Endothelial cell of umbilical vein (primary cell): ENCODE results near the gene KRT6A. TPM values are rescaled to one million over a fixed set of nuclear protein-coding genes. Genes with fewer than 3 reads are reported as not detected.

Experiments used
- BruUV-seq: library from RNA; stranded (reverse); fragments of 400-500 nt; replicated peaks from 2 replicates; lab custom pipeline; 2021; lab: Mats Ljungman, UMichigan
- CTCF ChIA-PET: fragments of 300-600, 350-600 bp; sonication (Branson Sonifier 250); formaldehyde crosslinking; loops from one replicate; lab custom pipeline; 2021; ENCODE audit warnings: antibody characterized with exemption, inconsistent platforms; lab: Charles Lee
- POLR2A ChIA-PET: fragments of 300-600, 350-600 bp; sonication (Branson Sonifier 250); formaldehyde crosslinking; loops from one replicate; lab custom pipeline; 2021; ENCODE audit warnings: antibody characterized with exemption, inconsistent platforms; lab: Charles Lee
- DNase-seq: peaks from one replicate; pipeline ENCODE4 v3.0.0-alpha.2; 2011; ENCODE audit warnings: low read depth, low spot score
- FAIRE-seq: peaks from 2 replicates; lab custom pipeline; 2011; peaks lifted over from hg19 to GRCh38; lab: Jason Lieb, UNC
- H2AFZ ChIP-seq: 2 replicates; pipeline ENCODE4 v1.6.0; 2012; ENCODE audit warnings: low read depth, low read length, control low read depth, inconsistent platforms
- H3K27ac ChIP-seq: 2 replicates; pipeline ENCODE4 v1.5.1; 2011; ENCODE audit warnings: low read depth, mild to moderate bottlenecking, control low read depth, low read length, moderate library complexity; ENCODE audit not compliant: insufficient read depth
- H3K27me3 ChIP-seq, 2 experiments: 2 replicates each; pipeline versions ENCODE4 v1.6.0 to v1.6.1; 2011; ENCODE audit warnings: low read length in 2 of 2, mixed read lengths in 1 of 2; ENCODE audit not compliant: control insufficient read depth in 2 of 2, insufficient read depth in 2 of 2
- H3K36me3 ChIP-seq, 2 experiments: 2 replicates in 1 of 2; 3 replicates in 1 of 2; pipeline ENCODE4 v1.5.1; 2011; ENCODE audit warnings: low read length in 2 of 2, mild to moderate bottlenecking in 1 of 2, moderate library complexity in 1 of 2; ENCODE audit not compliant: control insufficient read depth in 2 of 2, insufficient read depth in 2 of 2; ENCODE audit errors: extremely low read depth in 1 of 2
- H3K4me1 ChIP-seq: 3 replicates; pipeline ENCODE4 v1.5.1; 2011; ENCODE audit warnings: mild to moderate bottlenecking, low read length; ENCODE audit not compliant: control insufficient read depth, insufficient read depth; ENCODE audit errors: extremely low read depth
- H3K4me2 ChIP-seq: 2 replicates; pipeline ENCODE4 v1.6.1; 2011; ENCODE audit warnings: low read length, control low read depth, mixed read lengths; ENCODE audit not compliant: insufficient read depth
- H3K4me3 ChIP-seq, 3 experiments: fragments of 200-600 bp in 1 of 3; sonication (generic), shearing (Covaris generic) in 1 of 3; replicated peaks in 1 of 3; 2 replicates each; pipeline ENCODE4 v1.5.1; 2011 to 2016; ENCODE audit warnings: control low read depth in 3 of 3, low read length in 3 of 3, mild to moderate bottlenecking in 2 of 3, inconsistent platforms in 1 of 3, low read depth in 1 of 3, moderate library complexity in 1 of 3; ENCODE audit not compliant: insufficient read depth in 1 of 3
- H3K79me2 ChIP-seq: 2 replicates; pipeline ENCODE4 v1.6.0; 2012; ENCODE audit warnings: low read length, inconsistent platforms; ENCODE audit not compliant: control insufficient read depth, insufficient read depth
- H3K9ac ChIP-seq: replicated peaks from 2 replicates; pipeline ENCODE3; 2011; ENCODE audit warnings: low read length, control low read depth; ENCODE audit not compliant: insufficient read depth; ENCODE audit errors: extremely low read depth
- H3K9me1 ChIP-seq: replicated peaks from 3 replicates; pipeline ENCODE4 v1.6.0; 2011; ENCODE audit warnings: mild to moderate bottlenecking, low read length; ENCODE audit not compliant: control insufficient read depth, insufficient read depth; ENCODE audit errors: extremely low read depth
- H3K9me3 ChIP-seq: replicated peaks from 2 replicates; pipeline ENCODE4 v1.5.1; 2012; ENCODE audit warnings: low read length, inconsistent platforms; ENCODE audit not compliant: control insufficient read depth, insufficient read depth
- H4K20me1 ChIP-seq: replicated peaks from 2 replicates; pipeline ENCODE3; 2011; ENCODE audit warnings: mild to moderate bottlenecking, low read length; ENCODE audit not compliant: control insufficient read depth, insufficient read depth; ENCODE audit errors: extremely low read depth
- CTCF ChIP-seq, 2 donors: IDR thresholded peaks; 1 replicate in 1 of 2; 2 replicates in 1 of 2; pipeline ENCODE4 v1.5.1; 2011; ENCODE audit warnings: low read length in 2 of 2, mild to moderate bottlenecking in 2 of 2, moderate library complexity in 2 of 2, control low read depth in 1 of 2, inconsistent platforms in 1 of 2, low read depth in 1 of 2; ENCODE audit not compliant: insufficient read depth in 1 of 2; ENCODE audit errors: extremely low read depth in 1 of 2
- EZH2 ChIP-seq: IDR thresholded peaks from 2 replicates; pipeline ENCODE4 v1.6.1; 2012; ENCODE audit warnings: borderline replicate concordance, low read depth, mild to moderate bottlenecking, moderate library complexity, low read length, inconsistent platforms; ENCODE audit not compliant: severe bottlenecking
- FOS ChIP-seq: IDR thresholded peaks from 2 replicates; pipeline ENCODE4 v1.6.1; 2011; ENCODE audit warnings: mild to moderate bottlenecking, low read length, moderate library complexity, borderline replicate concordance; ENCODE audit not compliant: insufficient read depth
- GATA2 ChIP-seq: IDR thresholded peaks from 2 replicates; pipeline ENCODE4 v1.7.0; 2011; ENCODE audit warnings: low read depth, mild to moderate bottlenecking, moderate library complexity, mixed read lengths, low read length; ENCODE audit not compliant: insufficient read length, insufficient read depth
- JUN ChIP-seq: IDR thresholded peaks from 2 replicates; pipeline ENCODE4 v1.6.1; 2011; ENCODE audit warnings: borderline replicate concordance, low read depth; ENCODE audit not compliant: insufficient read length, insufficient read depth
- MAX ChIP-seq: IDR thresholded peaks from 2 replicates; pipeline ENCODE4 v1.6.1; 2011; ENCODE audit not compliant: insufficient read depth, insufficient read length
- MYC ChIP-seq: IDR thresholded peaks from one replicate; pipeline ENCODE4 v1.6.1; 2011; ENCODE audit warnings: mild to moderate bottlenecking, low read depth, low read length
- POLR2A ChIP-seq: IDR thresholded peaks from 2 replicates; pipeline ENCODE4 v1.6.1; 2012; ENCODE audit warnings: low read depth, mild to moderate bottlenecking, control low read depth, low read length
- POLR2AphosphoS5 ChIP-seq: IDR thresholded peaks from 2 replicates; pipeline ENCODE4 v1.6.1; 2012; ENCODE audit warnings: low read depth, mild to moderate bottlenecking, control low read depth, low read length, moderate library complexity; ENCODE audit not compliant: insufficient read depth
- dilution Hi-C: fragments of 300-500 bp; cut with MboI; formaldehyde crosslinking; loops from one replicate; pipeline ENCODE4 v1.15.0; 2019; ENCODE audit warnings: low sequenced_read_pairs; ENCODE audit not compliant: extremely low pct_ligation_motif_present
- intact Hi-C: fragments of 100-400 bp; cut with micrococcal nuclease; formaldehyde crosslinking; loops from one replicate; pipeline ENCODE4 v1.10.0; 2022
- polyA plus RNA-seq, 4 experiments: library from polyadenylated mRNA; depleted of rRNA in 3 of 4; stranded (reverse) in 3 of 4; unstranded in 1 of 4; fragments of >200 nt; gene quantifications; 2 replicates each; pipeline versions ENCODE4 v1.2.1 to v1.2.3, GENCODE V29; 2011 to 2012; ENCODE audit warnings: missing spikeins in 1 of 4
- total RNA-seq: library from RNA; stranded (reverse); gene quantifications from 2 replicates; pipeline ENCODE4 v1.2.3, GENCODE V29; 2021

Gene KRT6A
- total and polyA plus RNA-seq, 2 donors (not counting 3 experiments of a cell fraction or from before 2014, with no cell fraction given), result 0.64 TPM; not detected in 1

- dilution Hi-C loops, result no loop called here
- POLR2A ChIA-PET, result no interaction called here
These were observed 46.6 kb downstream of the KRT6A start for GRCh38 chr12:52446367-52447045.

More at GRCh38 chr12:52446367-52447045, 46.6 kb downstream of the KRT6A start:
- intact Hi-C loops, result no loop called here
- no peak for DNase-seq
- H3K4me1 ChIP-seq, result no peaks in the 10 kb centered on the region
- no TSS peak for BruUV-seq
- no peak overlapping the region for H2AFZ ChIP-seq
- no peak overlapping the region for H3K27ac ChIP-seq
- no peaks in the 10 kb centered on the region for H3K9me3 ChIP-seq
- no peak overlapping the region for H3K4me2 ChIP-seq
- CTCF ChIA-PET, result no interaction called here
- H3K79me2 ChIP-seq, result no peaks in the 10 kb centered on the region
- no peaks in the 10 kb centered on the region for H3K9me1 ChIP-seq
- no peak for FAIRE-seq
- H4K20me1 ChIP-seq, result no peaks in the 10 kb centered on the region
- no peaks in the 10 kb centered on the region for H3K36me3 ChIP-seq
- H3K27me3 ChIP-seq, result peaks cover 5 to 8% of the 10 kb centered on the region in 2 experiments
- TF ChIP-seq CTCF (IDR thresholded peaks at IDR 0.05; ENCODE audit: extremely low read depth in 1 of 2, insufficient read depth in 1 of 2, low read depth in 1 of 2, low read length in 2 of 2) (no peak), FOS (no peak), EZH2 (no peak), MYC (no peak), POLR2AphosphoS5 (no peak), JUN (no peak), MAX (no peak), GATA2 (no peak), POLR2A (no peak)
- no peak overlapping the region for H3K4me3 ChIP-seq
- H3K9ac ChIP-seq, result no peak overlapping the region
